Memory B cell (primary cell): ENCODE results near the gene GATB.

Source experiments
- ATAC-seq: fragments of 150-1000 bp; cut with Tn5 transposase; 2 replicates; pipeline ENCODE4 v1.10.0; 2021; ENCODE audit warnings: low read depth, mild to moderate bottlenecking, moderate library complexity
- DNase-seq, 2 donors: peaks; one replicate each; pipeline ENCODE4 v3.0.0; 2022; ENCODE audit warnings: low spot score in 2 of 2
- H3K27ac Mint-ChIP-seq: one replicate; pipeline ENCODE4 v1.8.0; 2022; ENCODE audit warnings: mild to moderate bottlenecking, moderate library complexity, mixed read lengths
- H3K27me3 Mint-ChIP-seq: one replicate; pipeline ENCODE4 v1.8.0; 2022; ENCODE audit warnings: mixed read lengths
- H3K36me3 Mint-ChIP-seq: one replicate; pipeline ENCODE4 v1.8.0; 2022; ENCODE audit warnings: mild to moderate bottlenecking, mixed read lengths
- H3K4me1 Mint-ChIP-seq: one replicate; pipeline ENCODE4 v1.8.0; 2022; ENCODE audit warnings: mixed read lengths
- H3K4me3 Mint-ChIP-seq: one replicate; pipeline ENCODE4 v1.8.0; 2022; ENCODE audit warnings: mild to moderate bottlenecking, moderate library complexity, mixed read lengths
- H3K9me3 Mint-ChIP-seq: one replicate; pipeline ENCODE4 v1.8.0; 2022; ENCODE audit warnings: mixed read lengths

GATB gene

GRCh38 chr4:151691639-151692442 lies 69.0 kb downstream of the GATB start:
- no peak overlapping the region for H3K27ac Mint-ChIP-seq
- no peak for DNase-seq

GRCh38 chr4:151690876-151691275 lies 69.9 kb downstream of the GATB start:
- Mint-ChIP-seq H3K9me3 (no peaks in the 10 kb centered on the region), H3K4me1 (no peaks in the 10 kb centered on the region), H3K27ac (no peak overlapping the region), H3K4me3 (no peak overlapping the region), H3K27me3 (no peaks in the 10 kb centered on the region), H3K36me3 (peaks cover 29% of the 10 kb centered on the region)
- DNase-seq (no peak), ATAC-seq (no peak)

More at GRCh38 chr4:151691639-151692442, 69.0 kb downstream of the GATB start:
- Mint-ChIP-seq H3K27me3 (no peaks in the 10 kb centered on the region), H3K36me3 (peaks cover 29% of the 10 kb centered on the region), H3K4me3 (no peak overlapping the region), H3K9me3 (no peaks in the 10 kb centered on the region), H3K4me1 (no peaks in the 10 kb centered on the region)
- no peak for ATAC-seq

- Mint-ChIP-seq H3K9me3 (no peaks in the 10 kb centered on the region), H3K4me1 (no peaks in the 10 kb centered on the region), H3K27me3 (no peaks in the 10 kb centered on the region), H3K27ac (no peak overlapping the region), H3K4me3 (no peak overlapping the region), H3K36me3 (peaks cover 31% of the 10 kb centered on the region)
- DNase-seq (no peak), ATAC-seq (no peak)
Observed at GRCh38 chr4:151690164-151690870, 70.5 kb downstream of the GATB start.

GRCh38 chr4:151689211-151689991 lies 71.4 kb downstream of the GATB start:
- no peaks in the 10 kb centered on the region for H3K27me3 Mint-ChIP-seq
- no peaks in the 10 kb centered on the region for H3K9me3 Mint-ChIP-seq
- H3K27ac Mint-ChIP-seq = no peak overlapping the region
- DNase-seq (no peak), ATAC-seq (no peak)
- H3K4me1 Mint-ChIP-seq = no peaks in the 10 kb centered on the region
- peaks cover 28% of the 10 kb centered on the region for H3K36me3 Mint-ChIP-seq
- no peak overlapping the region for H3K4me3 Mint-ChIP-seq

GRCh38 chr4:151688785-151689043 lies 72.1 kb downstream of the GATB start:
- ATAC-seq (no peak), DNase-seq (no peak)
- no peaks in the 10 kb centered on the region for H3K4me1 Mint-ChIP-seq
- H3K36me3 Mint-ChIP-seq = peaks cover 28% of the 10 kb centered on the region
- H3K9me3 Mint-ChIP-seq = no peaks in the 10 kb centered on the region
- H3K27me3 Mint-ChIP-seq = no peaks in the 10 kb centered on the region
- no peak overlapping the region for H3K4me3 Mint-ChIP-seq
- H3K27ac Mint-ChIP-seq = no peak overlapping the region

GRCh38 chr4:151688003-151688784 lies 72.6 kb downstream of the GATB start:
- peak overlapping the region; percentile 43 for H3K27ac Mint-ChIP-seq
- H3K27me3 Mint-ChIP-seq = no peaks in the 10 kb centered on the region
- no peaks in the 10 kb centered on the region for H3K9me3 Mint-ChIP-seq
- H3K4me1 Mint-ChIP-seq = no peaks in the 10 kb centered on the region
- ATAC-seq = no peak
- peaks cover 32% of the 10 kb centered on the region for H3K36me3 Mint-ChIP-seq
- no peak overlapping the region for H3K4me3 Mint-ChIP-seq
- DNase-seq = no peak

- H3K4me1 Mint-ChIP-seq = no peaks in the 10 kb centered on the region
- no peak for DNase-seq
- no peaks in the 10 kb centered on the region for H3K9me3 Mint-ChIP-seq
- H3K27ac Mint-ChIP-seq = peak overlapping the region; percentile 22
- no peak overlapping the region for H3K4me3 Mint-ChIP-seq
- peaks cover 40% of the 10 kb centered on the region for H3K36me3 Mint-ChIP-seq
- ATAC-seq = no peak
- no peaks in the 10 kb centered on the region for H3K27me3 Mint-ChIP-seq
Observed at GRCh38 chr4:151687021-151687640, 73.7 kb downstream of the GATB start.

GRCh38 chr4:151685303-151685702 lies 75.5 kb downstream of the GATB start:
- Mint-ChIP-seq H3K36me3 (peaks cover 39% of the 10 kb centered on the region), H3K27me3 (no peaks in the 10 kb centered on the region), H3K27ac (no peak overlapping the region), H3K4me1 (no peaks in the 10 kb centered on the region), H3K9me3 (no peaks in the 10 kb centered on the region), H3K4me3 (no peak overlapping the region)
- ATAC-seq = no peak
- no peak for DNase-seq

GRCh38 chr4:151681085-151681484 lies 79.7 kb downstream of the GATB start:
- DNase-seq (no peak), ATAC-seq (no peak)
- no peak overlapping the region for H3K4me3 Mint-ChIP-seq
- no peaks in the 10 kb centered on the region for H3K4me1 Mint-ChIP-seq
- H3K9me3 Mint-ChIP-seq = no peaks in the 10 kb centered on the region
- peaks cover 40% of the 10 kb centered on the region for H3K36me3 Mint-ChIP-seq
- no peaks in the 10 kb centered on the region for H3K27me3 Mint-ChIP-seq
- no peak overlapping the region for H3K27ac Mint-ChIP-seq

- ATAC-seq (no peak), DNase-seq (no peak)
- H3K36me3 Mint-ChIP-seq = peaks cover 38% of the 10 kb centered on the region
- H3K4me1 Mint-ChIP-seq = no peaks in the 10 kb centered on the region
- H3K27me3 Mint-ChIP-seq = no peaks in the 10 kb centered on the region
- H3K9me3 Mint-ChIP-seq = no peaks in the 10 kb centered on the region
- no peak overlapping the region for H3K4me3 Mint-ChIP-seq
- no peak overlapping the region for H3K27ac Mint-ChIP-seq
Observed at GRCh38 chr4:151679231-151679630, 81.6 kb downstream of the GATB start.

GRCh38 chr4:151678048-151678872 lies 82.5 kb downstream of the GATB start:
- Mint-ChIP-seq H3K4me3 (no peak overlapping the region), H3K27ac (peak overlapping the region; percentile 16), H3K27me3 (no peaks in the 10 kb centered on the region), H3K36me3 (peaks cover 32% of the 10 kb centered on the region), H3K4me1 (no peaks in the 10 kb centered on the region), H3K9me3 (no peaks in the 10 kb centered on the region)
- ATAC-seq (no peak), DNase-seq (no peak)

- H3K36me3 Mint-ChIP-seq = peaks cover 24% of the 10 kb centered on the region
- no peak for DNase-seq
- no peaks in the 10 kb centered on the region for H3K4me1 Mint-ChIP-seq
- no peaks in the 10 kb centered on the region for H3K27me3 Mint-ChIP-seq
- no peak for ATAC-seq
- no peak overlapping the region for H3K4me3 Mint-ChIP-seq
- no peaks in the 10 kb centered on the region for H3K9me3 Mint-ChIP-seq
- no peak overlapping the region for H3K27ac Mint-ChIP-seq
Observed at GRCh38 chr4:151677193-151677592, 83.6 kb downstream of the GATB start.

- ATAC-seq (no peak), DNase-seq (no peak)
- Mint-ChIP-seq H3K4me3 (no peak overlapping the region), H3K36me3 (peaks cover 24% of the 10 kb centered on the region), H3K4me1 (no peaks in the 10 kb centered on the region), H3K27ac (no peak overlapping the region), H3K27me3 (no peaks in the 10 kb centered on the region), H3K9me3 (no peaks in the 10 kb centered on the region)
Observed at GRCh38 chr4:151676301-151676700, 84.5 kb downstream of the GATB start.
